Stimulated activated CD8-positive, alpha-beta memory T cell treated with anti-CD3 and anti-CD28 coated beads, Interleukin-2, amount 100 ng/mL, for 1 hour (primary cell): ENCODE results near the gene CLPSL1.

ENCODE experiments used
- DNase-seq, 2 donors: peaks; one replicate each; pipeline ENCODE4 v3.0.0-alpha.2; 2020; ENCODE audit warnings: low read depth in 2 of 2

Gene CLPSL1

GRCh38 chr6:35795453-35796071, 14.7 kb downstream of the CLPSL1 start:
- DNase-seq, result no peak

- DNase-seq, result no peak
Measured at GRCh38 chr6:35796236-35796635, 15.4 kb downstream of the CLPSL1 start.

GRCh38 chr6:35797837-35798526, 17.2 kb downstream of the CLPSL1 start:
- DNase-seq, result no peak

- DNase-seq, result no peak
Measured at GRCh38 chr6:35798706-35799105, 17.9 kb downstream of the CLPSL1 start.

- DNase-seq, result no peak
Measured at GRCh38 chr6:35801148-35801547, 20.3 kb downstream of the CLPSL1 start.

- no peak for DNase-seq
Measured at GRCh38 chr6:35804996-35805736, 24.3 kb downstream of the CLPSL1 start, which contains the start of gene LHFPL5. Gene LHFPL5 (plus strand): TSS chr6:35805352. CDS start chr6:35805671, 319 bp downstream.

GRCh38 chr6:35808688-35809087, 27.9 kb downstream of the CLPSL1 start:
- DNase-seq, result no peak

GRCh38 chr6:35809809-35810208, 29.0 kb downstream of the CLPSL1 start:
- DNase-seq, result no peak

- DNase-seq, result no peak
Measured at GRCh38 chr6:35810971-35811698, 30.3 kb downstream of the CLPSL1 start.

- no peak for DNase-seq
Measured at GRCh38 chr6:35811699-35811995, 30.8 kb downstream of the CLPSL1 start.

GRCh38 chr6:35817515-35817914, 36.7 kb downstream of the CLPSL1 start:
- no peak for DNase-seq

GRCh38 chr6:35823601-35824000, 42.8 kb downstream of the CLPSL1 start:
- no peak for DNase-seq

GRCh38 chr6:35824552-35825192, 43.9 kb downstream of the CLPSL1 start:
- DNase-seq, result no peak

GRCh38 chr6:35829306-35829705, 48.5 kb downstream of the CLPSL1 start:
- DNase-seq, result no peak

GRCh38 chr6:35831257-35832007, 50.6 kb downstream of the CLPSL1 start:
- no peak for DNase-seq

GRCh38 chr6:35833536-35833935, 52.7 kb downstream of the CLPSL1 start:
- no peak for DNase-seq
